ENCODE data around the gene CORO1C.

GRCh38 chr12:108693186-108693730 lies 38.1 kb downstream of the CORO1C start:
- TF ChIP-seq CTCF (IDR thresholded peaks at IDR 0.05): no peak
- no peak for TF ChIP-seq POLR2AphosphoS5 (IDR thresholded peaks at IDR 0.05)
- TF ChIP-seq POLR2A (IDR thresholded peaks at IDR 0.05; ENCODE audit: low read depth): no peak
- TF ChIP-seq EP300 (IDR thresholded peaks at IDR 0.05): no peak
